IPS-20b (cell line): ENCODE results near the gene TIMM44.
"Not testable (repeated sequence)": the region's sequence is repeated elsewhere in the genome, so short reads cannot be mapped to it uniquely, and the experiment has no call there.

ENCODE experiments used
- H3K27ac ChIP-seq: one replicate; pipeline ENCODE4 v1.5.1; 2013; ENCODE audit warnings: low read length
- H3K27me3 ChIP-seq: 2 replicates; pipeline ENCODE4 v1.6.1; 2013; ENCODE audit warnings: mild to moderate bottlenecking, low read length, inconsistent platforms; ENCODE audit not compliant: insufficient read depth
- H3K36me3 ChIP-seq: 2 replicates; pipeline ENCODE4 v1.6.1; 2013; ENCODE audit warnings: low read depth, mild to moderate bottlenecking, inconsistent platforms, low read length, moderate library complexity; ENCODE audit not compliant: insufficient read depth
- H3K4me1 ChIP-seq: 2 replicates; pipeline ENCODE4 v1.6.1; 2013; ENCODE audit warnings: mild to moderate bottlenecking, control low read depth, inconsistent platforms, low read length, moderate library complexity; ENCODE audit not compliant: insufficient read depth
- H3K4me3 ChIP-seq: 2 replicates; pipeline ENCODE4 v1.5.1; 2013; ENCODE audit warnings: mild to moderate bottlenecking, low read length, inconsistent platforms
- H3K9ac ChIP-seq: 2 replicates; pipeline ENCODE4 v1.6.1; 2013; ENCODE audit warnings: low read depth, mild to moderate bottlenecking, inconsistent platforms, low read length, moderate library complexity
- H3K9me3 ChIP-seq: 2 replicates; pipeline ENCODE4 v1.6.1; 2013; ENCODE audit warnings: mild to moderate bottlenecking, low read depth, low read length, inconsistent platforms; ENCODE audit not compliant: insufficient read depth

Gene TIMM44

GRCh38 chr19:7898967-7899366 is 44.5 kb downstream of the TIMM44 start:
- no peak overlapping the region for H3K9ac ChIP-seq
- H3K9me3 ChIP-seq = no peaks in the 10 kb centered on the region
- H3K27me3 ChIP-seq = peaks cover 4% of the 10 kb centered on the region; the same call in 1 of the 2 replicates
- H3K4me3 ChIP-seq = no peak overlapping the region
- H3K4me1 ChIP-seq = no peaks in the 10 kb centered on the region
- H3K36me3 ChIP-seq = no peaks in the 10 kb centered on the region
- no peak overlapping the region for H3K27ac ChIP-seq

DNA sequence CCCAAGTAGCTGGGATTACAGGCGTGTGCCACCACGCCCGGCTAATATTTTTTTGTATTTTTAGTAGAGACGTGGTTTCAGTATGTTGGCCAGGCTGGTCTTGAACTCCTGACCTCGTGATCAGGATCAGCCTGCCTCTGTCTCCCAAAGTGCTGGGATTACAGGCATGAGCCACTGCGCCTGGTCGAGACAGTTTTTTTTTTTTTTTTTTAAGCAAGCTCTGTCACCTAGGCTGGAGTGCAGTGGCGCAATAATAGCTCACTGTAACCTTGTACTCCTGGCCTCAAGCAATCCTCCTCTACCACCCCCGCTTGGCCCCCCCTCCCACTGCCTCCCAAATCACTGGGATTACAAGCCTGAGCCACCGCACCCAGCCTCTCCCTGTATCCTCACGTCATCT is 46.2 kb downstream of the TIMM44 start:
- Histone ChIP-seq H3K9me3 (no peaks in the 10 kb centered on the region), H3K27me3 (no peaks in the 10 kb centered on the region), H3K27ac (no peak overlapping the region), H3K4me3 (no peak overlapping the region), H3K9ac (no peak overlapping the region), H3K4me1 (no peaks in the 10 kb centered on the region), H3K36me3 (no peaks in the 10 kb centered on the region)

DNA sequence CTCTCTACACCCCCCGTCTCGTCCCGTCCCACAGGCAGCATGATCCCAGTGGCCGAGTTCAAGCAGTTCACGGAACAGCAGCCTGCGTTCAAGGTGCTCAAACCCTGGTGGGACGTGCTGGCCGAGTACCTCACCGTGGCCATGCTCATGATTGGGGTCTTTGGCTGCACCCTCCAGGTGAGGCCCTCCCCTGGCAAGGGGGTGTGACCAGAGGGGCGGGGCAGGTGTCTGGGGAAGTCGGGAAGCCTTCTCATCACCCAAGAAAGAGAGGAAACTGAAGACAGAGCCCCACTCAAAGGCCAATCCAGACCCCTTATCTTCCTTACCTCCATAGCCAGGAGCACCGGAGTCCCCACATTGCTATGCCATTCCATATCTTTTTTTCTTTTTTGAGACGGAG is 47.9 kb downstream of the TIMM44 start:
- H3K4me3 ChIP-seq = no peak overlapping the region
- H3K27me3 ChIP-seq = no peaks in the 10 kb centered on the region
- H3K36me3 ChIP-seq = no peaks in the 10 kb centered on the region
- no peak overlapping the region for H3K27ac ChIP-seq
- no peaks in the 10 kb centered on the region for H3K9me3 ChIP-seq
- H3K9ac ChIP-seq = no peak overlapping the region
- no peaks in the 10 kb centered on the region for H3K4me1 ChIP-seq

DNA sequence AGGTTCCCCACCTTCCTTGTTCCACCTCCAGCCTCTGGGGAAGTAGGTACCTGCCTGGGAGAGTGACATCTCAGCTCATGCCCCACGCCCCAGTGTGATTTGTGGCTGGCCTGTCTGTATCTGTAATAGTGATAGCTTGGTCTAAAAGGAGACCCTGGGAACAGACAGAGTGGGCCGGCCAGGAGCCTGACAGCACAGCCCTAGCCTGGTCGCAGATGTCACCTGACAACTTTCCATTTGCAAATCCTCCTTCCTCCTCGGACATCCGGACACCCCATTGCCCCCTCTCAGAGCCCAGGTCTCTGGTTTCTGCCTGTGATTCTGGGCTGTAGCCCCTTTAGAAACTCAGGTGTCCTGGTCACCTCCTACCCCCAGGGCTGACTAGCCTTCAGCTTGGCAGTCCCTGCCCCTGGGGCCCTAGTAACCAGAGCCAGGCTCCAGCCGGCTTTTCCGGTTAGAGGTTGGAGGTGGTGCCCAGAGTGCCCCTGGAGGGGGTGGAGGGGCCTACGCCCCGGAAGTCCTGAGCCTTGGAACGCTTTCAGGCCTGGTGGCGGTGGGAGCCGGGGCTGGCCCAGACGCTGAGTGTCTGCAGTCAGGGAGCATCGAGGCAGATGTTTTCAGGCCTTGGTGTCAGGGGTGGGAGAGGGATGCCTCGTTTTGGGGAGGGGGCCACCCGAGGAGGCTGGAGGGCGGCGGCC is 48.7 kb downstream of the TIMM44 start:
- Histone ChIP-seq H3K9me3 (no peaks in the 10 kb centered on the region), H3K4me3 (no peak overlapping the region), H3K27ac (no peak overlapping the region), H3K9ac (no peak overlapping the region), H3K36me3 (no peaks in the 10 kb centered on the region), H3K27me3 (0 out of 2 replicates have a peak, but pooled peaks cover under 1% of the 10 kb centered on the region), H3K4me1 (no peaks in the 10 kb centered on the region)

- H3K36me3 ChIP-seq, H3K27ac ChIP-seq, H3K9me3 ChIP-seq, H3K4me3 ChIP-seq, H3K9ac ChIP-seq, H3K4me1 ChIP-seq: not testable (repeated sequence)
- H3K27me3 ChIP-seq = peaks cover 13% of the 10 kb centered on the region
Observed at GRCh38 chr19:7893362-7894101, 49.9 kb downstream of the TIMM44 start.

DNA sequence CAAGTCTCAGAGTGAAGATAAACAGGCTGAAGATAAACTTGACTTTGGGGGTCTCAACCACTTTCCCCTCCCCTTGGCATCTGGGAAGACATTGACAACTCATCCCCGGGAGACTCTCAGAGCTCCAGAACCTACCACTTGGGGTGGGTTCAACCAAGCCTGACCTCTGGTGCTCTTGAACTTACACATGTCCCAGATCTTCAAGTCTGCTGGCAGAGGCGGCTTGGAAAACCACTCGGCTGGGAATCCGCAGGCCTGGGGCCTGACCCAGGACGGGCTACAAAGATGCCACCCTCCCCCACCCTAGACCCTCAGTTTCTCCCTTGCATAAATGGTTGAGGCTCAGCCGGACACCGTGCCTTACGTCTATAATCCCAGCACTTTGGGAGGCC is 54.6 kb downstream of the TIMM44 start:
- H3K9ac ChIP-seq = peak overlapping the region; percentile 7; the same call in 1 of the 2 replicates
- no peak overlapping the region for H3K27ac ChIP-seq
- no peaks in the 10 kb centered on the region for H3K36me3 ChIP-seq
- H3K9me3 ChIP-seq = no peaks in the 10 kb centered on the region
- no peaks in the 10 kb centered on the region for H3K4me1 ChIP-seq
- peak overlapping the region; percentile 68 for H3K4me3 ChIP-seq
- H3K27me3 ChIP-seq = peaks cover 24% of the 10 kb centered on the region

GRCh38 chr19:7888145-7888825 is 55.2 kb downstream of the TIMM44 start, which contains the start of gene LRRC8E:
Gene LRRC8E, plus strand, starts transcription at chr19:7888510. Its CDS starts 7,094 bp downstream, at chr19:7895604.
- Histone ChIP-seq H3K9me3 (no peaks in the 10 kb centered on the region), H3K27ac (no peak within 1 kb of the TSS), H3K4me1 (no peaks in the 10 kb centered on the region), H3K9ac (peak within 1 kb of the TSS; percentile 7; the same call in 1 of the 2 replicates), H3K36me3 (no peaks in the 10 kb centered on the region), H3K27me3 (peaks cover 24% of the 10 kb centered on the region), H3K4me3 (peak within 1 kb of the TSS; percentile 68)

DNA sequence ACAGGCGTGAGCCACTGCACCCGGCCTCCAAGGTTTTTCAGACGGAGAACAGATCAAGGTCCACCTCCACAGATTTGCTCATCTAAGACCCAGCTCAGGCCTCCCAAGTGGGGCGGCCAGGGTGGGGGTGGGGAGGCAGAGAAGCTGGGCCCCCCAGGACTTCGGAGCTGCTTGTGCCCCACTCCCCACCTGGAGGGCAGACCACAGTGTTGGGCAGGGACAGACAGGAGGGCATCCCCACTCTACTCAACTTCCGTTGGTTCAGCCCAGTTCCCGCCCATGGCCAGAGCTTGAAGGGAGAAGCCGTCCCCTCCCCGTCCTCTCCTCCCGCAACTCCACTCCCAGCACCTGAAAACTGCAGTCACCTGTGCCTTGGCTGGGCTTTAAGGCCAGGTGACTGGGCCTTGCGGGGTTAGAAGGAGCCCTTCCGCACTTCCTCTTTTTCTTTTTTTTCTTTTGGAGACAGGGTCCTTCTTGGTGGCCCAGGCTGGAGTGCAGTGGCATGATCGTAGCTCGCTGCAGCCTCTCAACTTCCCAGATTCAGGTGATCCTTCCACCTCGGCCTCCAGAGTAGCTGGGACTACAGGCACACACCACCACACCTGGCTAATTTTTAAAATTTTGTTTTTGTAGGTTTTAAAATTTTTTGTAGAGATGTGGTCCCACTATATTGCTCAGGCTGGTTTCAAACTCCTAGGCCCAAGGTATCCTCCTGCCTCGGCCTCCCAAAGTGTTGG is 55.9 kb downstream of the TIMM44 start:
- Histone ChIP-seq H3K36me3 (no peaks in the 10 kb centered on the region), H3K4me3 (peak overlapping the region; percentile 68; the same call in 1 of the 2 replicates), H3K27ac (no peak overlapping the region), H3K9ac (no peak overlapping the region), H3K4me1 (no peaks in the 10 kb centered on the region), H3K9me3 (no peaks in the 10 kb centered on the region), H3K27me3 (peaks cover 24% of the 10 kb centered on the region)

- H3K27ac ChIP-seq = no peak overlapping the region
- no peaks in the 10 kb centered on the region for H3K36me3 ChIP-seq
- no peak overlapping the region for H3K4me3 ChIP-seq
- peaks cover 24% of the 10 kb centered on the region for H3K27me3 ChIP-seq
- no peaks in the 10 kb centered on the region for H3K4me1 ChIP-seq
- H3K9ac ChIP-seq = no peak overlapping the region
- no peaks in the 10 kb centered on the region for H3K9me3 ChIP-seq
Observed at GRCh38 chr19:7885818-7886217, 57.6 kb downstream of the TIMM44 start.

- Histone ChIP-seq H3K4me3 (no peak overlapping the region), H3K27ac (no peak overlapping the region), H3K4me1 (no peaks in the 10 kb centered on the region), H3K36me3 (no peaks in the 10 kb centered on the region), H3K9ac (no peak overlapping the region), H3K27me3 (peaks cover 16% of the 10 kb centered on the region), H3K9me3 (no peaks in the 10 kb centered on the region)
Observed at GRCh38 chr19:7883796-7884570, 59.5 kb downstream of the TIMM44 start.

GRCh38 chr19:7883105-7883504 is 60.4 kb downstream of the TIMM44 start:
- H3K4me3 ChIP-seq = no peak overlapping the region
- H3K27me3 ChIP-seq = peaks cover 9% of the 10 kb centered on the region; the same call in 1 of the 2 replicates
- H3K9ac ChIP-seq = no peak overlapping the region
- no peaks in the 10 kb centered on the region for H3K36me3 ChIP-seq
- no peak overlapping the region for H3K27ac ChIP-seq
- no peaks in the 10 kb centered on the region for H3K9me3 ChIP-seq
- no peaks in the 10 kb centered on the region for H3K4me1 ChIP-seq
